ENCODE data around the gene ELAVL3.

DNA sequence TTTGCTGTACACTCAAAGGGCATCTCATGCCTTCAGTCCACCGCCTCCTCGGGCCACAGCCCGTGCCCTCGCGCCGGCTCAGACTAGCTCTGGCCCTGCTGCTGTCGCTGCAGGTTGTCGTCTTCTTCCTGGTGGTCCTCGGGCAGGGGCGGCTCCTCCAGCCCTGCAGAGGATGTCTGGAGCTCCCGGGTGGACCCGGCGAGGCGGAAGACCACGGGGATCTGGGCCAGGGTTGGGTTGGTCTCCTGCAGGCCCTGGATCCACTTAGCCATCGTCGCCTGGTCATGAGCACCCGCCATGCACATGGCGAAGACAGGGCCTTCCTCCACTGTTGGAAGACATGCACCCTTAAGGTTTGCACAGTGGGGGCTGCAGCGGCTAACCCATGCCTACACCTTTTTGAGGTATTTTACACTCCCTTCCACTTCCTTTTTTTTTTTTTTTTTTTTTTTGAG lies 25.3 kb upstream of the ELAVL3 start:
- no peak for TF ChIP-seq TAF1 (IDR thresholded peaks at IDR 0.05; ENCODE audit: borderline replicate concordance, low read depth, low read length)
- no peak for TF ChIP-seq POLR2A (IDR thresholded peaks at IDR 0.05; ENCODE audit: low read depth, low read length)

All from GM12892 (cell line).